NCI-H2171 treated with DMSO at 0.1 percent for 48 hours (cell line): Measurements from ENCODE around the gene DDX51.

Experiments
- DNase-seq: peaks from one replicate; lab custom pipeline; 2025; lab: John Stamatoyannopoulos, UW

The DDX51 gene

DNA sequence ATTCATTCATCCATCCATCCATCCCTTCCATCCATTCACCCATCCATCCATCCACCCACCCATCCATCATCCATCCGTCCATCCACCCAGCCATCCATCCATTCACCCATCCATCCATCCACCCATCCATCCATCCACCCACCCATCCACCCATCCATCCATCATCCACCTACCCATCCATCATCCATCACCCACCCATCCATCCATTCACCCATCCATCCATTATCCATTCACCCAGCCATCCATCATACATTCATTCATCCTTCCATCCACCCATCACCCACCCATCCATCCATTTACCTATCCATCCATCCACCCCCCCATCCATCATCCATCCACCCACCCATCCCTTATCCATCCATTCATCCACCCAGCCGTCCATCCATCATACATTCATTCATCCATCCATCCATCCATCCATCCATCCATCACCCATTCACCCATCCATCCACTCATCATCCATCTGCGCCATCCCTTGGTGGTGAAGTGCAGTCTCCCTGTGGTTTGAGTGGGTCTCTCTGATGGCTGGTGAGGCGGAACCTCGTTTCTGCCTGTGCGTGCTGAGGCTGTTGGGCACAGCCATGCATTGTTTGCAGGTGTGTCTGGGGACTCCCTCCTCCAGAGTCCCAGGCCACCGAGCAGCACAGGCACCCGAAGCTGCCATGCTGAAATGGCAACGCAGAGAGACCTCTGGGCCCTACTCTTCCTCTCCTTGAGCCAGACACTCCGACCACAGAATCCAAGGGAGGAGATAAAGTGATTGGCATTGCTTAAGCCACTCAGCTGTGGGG is 22.9 kb upstream of the DDX51 start:
- DNase-seq = no peak

GRCh38 chr12:132166093-132166492 is 22.0 kb upstream of the DDX51 start:
- DNase-seq = no peak

- DNase-seq = no peak
Measured at GRCh38 chr12:132165584-132165983, 21.5 kb upstream of the DDX51 start.

DNA sequence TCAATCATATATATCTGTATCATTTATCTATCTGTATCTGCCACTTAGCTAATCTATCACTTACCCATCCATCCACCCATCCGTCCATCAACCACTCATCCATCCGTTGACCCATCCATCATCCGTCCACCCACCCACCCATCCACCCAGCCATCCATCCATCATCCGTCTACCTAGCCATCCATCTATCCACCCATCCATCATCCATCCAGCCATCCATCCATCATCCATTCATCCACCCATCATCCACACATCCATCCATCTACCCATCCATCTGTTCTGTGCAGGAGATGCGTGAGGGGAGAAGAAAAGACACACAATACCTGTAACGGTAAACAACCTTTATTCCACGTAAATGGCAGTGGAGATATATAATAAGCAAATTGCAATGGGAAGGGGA is 20.3 kb upstream of the DDX51 start:
- peak; percentile 2 for DNase-seq

DNA sequence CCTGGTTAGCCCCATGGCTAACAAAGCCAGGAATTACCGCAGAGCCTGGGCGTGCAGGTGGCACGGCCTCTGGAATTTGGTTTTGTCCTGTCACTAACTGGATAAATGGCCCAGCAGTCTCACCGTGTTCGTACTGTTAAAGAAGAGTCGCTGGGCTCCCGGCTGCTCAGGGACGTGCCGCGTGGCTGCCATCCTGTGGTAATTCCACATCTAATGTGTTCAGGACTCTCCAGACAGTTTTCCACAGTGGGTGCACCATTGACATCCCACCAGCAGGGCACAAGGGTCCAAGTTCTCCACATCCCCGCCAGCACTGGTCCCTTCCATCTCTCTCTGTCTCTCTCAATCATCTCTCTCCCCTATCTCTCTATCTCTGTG is 19.8 kb upstream of the DDX51 start:
- peak; percentile 2 for DNase-seq

DNA sequence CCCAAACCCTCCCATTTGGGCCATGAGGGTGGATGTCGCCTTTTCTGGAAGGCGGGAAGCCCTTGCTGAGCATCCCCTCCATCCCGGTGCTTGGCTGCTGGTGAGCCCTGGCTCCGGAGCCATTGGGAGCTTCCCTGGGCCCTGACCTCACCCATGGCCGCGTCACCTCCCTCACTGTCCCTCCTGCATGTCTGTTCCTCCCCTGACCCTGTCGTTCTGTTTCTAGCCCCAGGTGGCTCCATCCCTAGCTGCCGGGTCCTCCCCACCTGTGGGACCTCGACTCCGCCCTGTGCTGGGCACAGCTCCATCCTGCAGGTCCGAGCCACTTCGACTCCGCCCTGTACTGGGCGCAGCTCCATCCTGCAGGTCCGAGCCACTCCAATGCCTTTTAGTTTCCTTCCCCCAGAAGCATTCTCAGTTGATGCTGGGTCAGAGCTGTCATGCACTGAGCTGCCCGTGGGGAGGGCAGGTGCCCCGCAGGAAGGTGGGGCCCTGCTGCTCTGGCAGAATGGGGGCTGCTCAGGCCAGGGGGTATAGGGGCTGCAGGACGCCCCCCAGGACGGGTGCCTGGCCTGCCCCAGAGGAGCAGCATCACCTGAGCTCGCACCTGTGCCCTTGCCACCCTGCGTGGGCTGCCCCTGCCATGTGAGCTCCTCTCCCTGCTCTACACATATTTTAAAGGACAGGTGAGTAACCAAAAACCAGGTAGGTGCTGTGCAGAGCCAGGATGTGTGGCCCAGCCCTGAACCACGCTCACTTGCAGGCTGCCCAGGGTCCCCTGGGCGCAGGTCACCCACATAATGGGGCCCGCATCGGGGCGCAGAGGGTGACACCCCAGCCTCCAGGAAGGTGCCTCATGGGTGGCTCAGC is 19.2 kb upstream of the DDX51 start:
- no peak for DNase-seq

DNA sequence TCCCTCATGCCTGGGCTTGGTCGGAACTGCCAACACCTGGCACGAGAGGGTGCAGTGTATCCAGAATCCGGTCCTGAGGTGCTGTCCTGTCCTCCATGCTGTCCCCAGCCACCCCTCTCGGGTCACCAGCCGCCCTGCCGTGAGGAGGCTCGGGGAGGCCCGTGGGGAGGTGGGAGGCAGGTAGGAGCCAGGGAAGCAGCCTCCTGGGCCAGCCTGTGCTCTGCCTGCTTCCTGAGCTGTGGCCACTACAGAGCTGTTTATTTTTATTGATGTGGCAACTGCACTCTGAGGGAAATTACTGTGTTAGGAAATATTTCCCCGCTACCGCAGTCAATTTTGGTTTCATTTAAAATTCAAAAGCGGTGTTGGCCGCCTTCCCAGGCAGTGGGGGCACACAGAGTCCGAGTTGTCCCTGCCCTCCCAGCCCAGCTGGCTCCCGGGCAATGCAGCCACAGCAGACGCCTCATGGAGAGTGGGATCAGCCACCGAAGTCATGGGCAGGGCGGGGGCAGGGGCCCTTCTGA is 18.5 kb upstream of the DDX51 start:
- DNase-seq = no peak

DNA sequence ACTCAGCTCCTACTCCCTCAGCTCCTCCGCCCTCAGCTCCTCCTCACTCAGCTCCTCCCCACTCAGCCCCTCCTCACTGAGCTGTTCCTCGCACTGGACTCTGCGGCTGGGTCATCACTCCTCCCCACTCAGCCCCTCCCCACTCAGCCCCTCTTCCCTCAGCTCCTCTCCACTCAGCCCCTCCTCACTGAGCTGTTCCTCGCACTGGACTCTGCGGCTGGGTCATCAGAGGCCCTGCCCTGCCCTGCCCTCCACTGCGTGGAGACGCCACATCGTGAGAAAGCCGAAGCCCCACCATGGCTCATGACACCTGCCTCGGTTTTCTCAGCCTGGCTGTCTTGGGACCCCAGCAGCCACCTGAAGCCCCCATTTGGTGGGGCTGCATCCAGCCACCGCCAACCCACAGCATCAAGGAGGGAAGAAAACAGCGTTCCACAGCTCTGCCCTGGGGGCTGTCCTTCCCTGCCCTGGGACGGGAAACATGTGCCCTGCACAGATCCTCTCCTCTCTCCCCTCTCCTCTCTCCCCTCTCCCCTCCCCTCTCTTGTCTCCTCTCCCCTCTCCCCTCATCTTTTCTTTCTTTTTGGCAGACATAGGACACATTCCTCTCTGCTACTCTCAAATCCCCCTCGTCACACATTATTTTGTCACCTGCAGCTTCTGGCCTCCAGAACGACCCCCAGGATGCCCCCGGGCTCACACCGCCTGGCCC is 17.8 kb upstream of the DDX51 start:
- DNase-seq = no peak

DNA sequence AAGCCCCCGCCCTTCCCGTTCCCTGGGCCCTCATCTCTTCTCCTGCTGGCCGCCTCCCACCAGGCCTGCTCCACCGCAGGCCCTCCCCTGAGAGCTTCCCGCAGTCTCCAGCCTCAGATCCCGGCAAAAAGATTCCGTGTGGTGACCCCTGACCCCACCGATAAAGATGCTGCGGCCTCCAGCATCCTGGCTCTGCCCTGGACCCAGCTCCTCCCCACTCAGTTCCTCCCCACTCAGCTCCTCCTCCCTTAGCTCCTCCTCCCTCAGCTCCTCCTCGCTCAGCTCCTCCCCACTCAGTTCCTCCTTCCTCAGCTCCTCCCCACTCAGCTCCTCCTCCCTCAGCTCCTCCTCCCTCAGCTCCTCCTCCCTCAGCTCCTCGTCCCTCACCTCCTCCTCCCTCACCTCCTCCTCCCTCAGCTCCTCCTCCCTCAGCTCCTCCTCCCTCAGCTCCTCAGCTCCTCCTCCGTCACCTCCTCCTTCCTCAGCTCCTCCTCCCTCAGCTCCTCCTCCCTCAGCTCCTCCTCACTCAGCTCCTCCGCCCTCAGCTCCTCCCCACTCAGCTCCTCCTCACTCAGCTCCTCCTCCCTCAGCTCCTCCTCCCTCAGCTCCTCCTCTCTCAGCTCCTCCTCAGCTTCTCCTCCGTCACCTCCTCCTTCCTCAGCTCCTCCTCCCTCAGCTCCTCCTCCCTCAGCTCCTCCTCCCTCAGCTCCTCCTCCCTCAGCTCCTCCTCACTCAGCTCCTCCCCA is 17.1 kb upstream of the DDX51 start:
- no peak for DNase-seq

DNA sequence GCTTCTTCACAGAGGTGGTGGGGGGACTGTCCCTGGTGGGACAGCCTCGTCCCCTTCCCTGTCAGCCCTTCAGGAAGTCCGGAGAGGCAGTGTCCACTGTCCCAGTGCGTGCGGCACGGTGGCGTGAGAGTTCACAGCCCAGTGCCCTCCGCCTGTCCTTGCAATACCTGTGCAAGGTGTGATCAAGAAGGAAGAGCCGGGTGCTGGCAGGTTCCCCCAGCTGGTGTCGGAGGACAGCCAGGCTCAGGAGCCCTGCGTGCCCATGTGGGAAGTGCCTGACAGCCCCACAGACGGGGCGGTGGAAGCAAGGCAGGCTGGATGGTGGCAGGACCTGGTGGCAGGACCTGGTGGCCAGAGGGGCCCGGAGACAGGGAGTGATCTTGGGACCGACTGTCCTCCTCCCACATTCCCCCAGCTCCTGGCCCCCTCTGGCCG is 16.5 kb upstream of the DDX51 start:
- DNase-seq = no peak

GRCh38 chr12:132160016-132160415 is 15.9 kb upstream of the DDX51 start:
- no peak for DNase-seq

GRCh38 chr12:132159555-132160003 is 15.5 kb upstream of the DDX51 start:
- DNase-seq = peak; percentile 63

DNA sequence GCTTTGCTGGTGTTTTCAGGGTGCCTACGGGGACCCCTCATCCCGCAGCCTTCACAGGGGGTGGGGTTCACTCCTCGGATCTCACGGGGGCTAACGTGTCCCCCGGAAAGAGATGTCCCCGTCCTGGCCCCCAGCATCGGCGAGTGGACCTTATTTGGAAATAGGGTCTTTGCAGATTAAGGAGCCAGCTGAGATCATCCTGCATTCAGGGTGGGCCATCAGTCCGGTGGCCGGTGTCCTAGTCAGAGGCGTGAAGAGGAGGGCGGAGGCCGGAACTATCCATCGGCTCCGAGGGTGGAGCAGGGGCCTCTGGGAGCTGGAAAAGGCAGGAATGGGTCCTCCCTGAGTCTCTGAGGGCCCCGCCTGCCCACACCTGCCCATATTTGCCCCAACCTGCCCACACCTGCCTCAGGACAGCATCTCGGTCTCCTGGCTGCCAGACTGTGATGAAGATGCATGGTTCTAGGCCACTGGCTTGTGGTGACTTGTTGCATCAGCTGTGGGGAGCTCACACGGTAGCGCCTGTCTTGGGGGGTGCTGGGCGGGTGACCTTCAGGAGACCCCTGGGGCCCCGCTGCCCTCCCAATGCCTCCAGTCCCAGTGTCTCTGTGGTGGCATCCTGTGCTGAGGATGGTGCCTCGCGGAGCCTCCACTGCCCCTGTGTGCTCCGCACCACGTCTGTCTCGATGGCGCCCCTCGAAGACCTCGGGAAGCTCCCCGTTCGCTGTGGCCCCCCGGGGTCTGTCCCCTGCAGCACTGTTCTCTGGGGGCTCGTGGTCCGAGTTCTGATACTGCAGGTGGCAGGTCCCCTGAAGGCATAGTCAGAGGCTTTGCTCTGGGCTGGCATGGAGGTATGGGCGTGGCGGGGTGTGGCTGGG is 14.8 kb upstream of the DDX51 start:
- no peak for DNase-seq

DNA sequence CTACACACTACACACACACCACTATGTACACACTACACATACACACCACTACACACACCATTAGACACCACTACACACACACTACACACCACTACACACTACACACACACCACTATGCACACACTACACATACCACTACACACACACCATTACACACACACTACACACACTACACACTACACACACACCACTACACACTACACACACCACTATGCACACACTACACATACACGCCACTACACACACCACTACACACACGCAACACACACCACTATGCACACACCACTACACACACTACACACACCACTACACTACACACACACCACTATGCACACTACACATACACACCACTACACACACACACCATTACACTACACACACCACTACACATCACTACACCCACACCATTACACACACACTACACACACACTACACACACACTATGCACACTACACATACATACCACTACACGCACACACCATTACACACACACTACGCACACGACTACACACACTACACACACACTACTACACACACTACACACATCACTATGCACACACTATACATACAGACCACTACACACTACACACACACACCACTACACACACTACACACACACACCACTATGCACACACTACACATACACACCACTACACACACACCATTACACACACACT is 13.8 kb upstream of the DDX51 start:
- DNase-seq = no peak

- DNase-seq = no peak
Measured at GRCh38 chr12:132156573-132157325, 12.6 kb upstream of the DDX51 start.

DNA sequence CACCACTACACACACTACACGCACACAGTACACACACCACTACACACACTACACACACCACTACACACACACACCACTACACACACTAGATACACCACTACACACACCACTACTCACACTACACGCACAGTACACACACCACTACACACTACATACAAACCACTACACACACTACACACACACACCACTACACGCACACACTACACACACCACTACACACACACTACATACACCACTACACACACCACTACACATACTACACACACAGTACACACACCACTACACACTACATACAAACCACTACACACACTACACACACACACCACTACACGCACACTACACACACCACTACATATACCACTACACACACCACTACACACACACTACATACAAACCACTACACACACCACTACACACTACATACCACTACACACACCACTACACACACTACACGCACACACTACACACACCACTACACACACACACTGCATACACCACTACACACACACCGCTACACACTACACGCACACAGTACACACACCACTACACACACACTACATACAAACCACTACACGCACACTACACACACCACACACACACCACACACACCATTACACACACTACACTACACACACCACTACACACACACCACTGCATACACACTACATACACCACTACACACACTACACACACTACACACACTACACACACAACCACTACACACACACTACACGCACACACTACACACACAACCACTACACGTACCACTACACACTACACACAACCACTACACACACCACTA is 11.9 kb upstream of the DDX51 start:
- DNase-seq = no peak

GRCh38 chr12:132154941-132155770 is 11.0 kb upstream of the DDX51 start:
- peak; percentile 18 for DNase-seq
